Endothelial cell of umbilical vein (primary cell): ENCODE data around the gene SULF2. TPM values are rescaled to one million over a fixed set of nuclear protein-coding genes. Genes with fewer than 3 reads are reported as not detected.

Experiments
- BruUV-seq: library from RNA; stranded (reverse); fragments of 400-500 nt; replicated peaks from 2 replicates; lab custom pipeline; 2021; lab: Mats Ljungman, UMichigan
- CTCF ChIA-PET: fragments of 300-600, 350-600 bp; sonication (Branson Sonifier 250); formaldehyde crosslinking; loops from one replicate; lab custom pipeline; 2021; ENCODE audit warnings: antibody characterized with exemption, inconsistent platforms; lab: Charles Lee
- POLR2A ChIA-PET: fragments of 300-600, 350-600 bp; sonication (Branson Sonifier 250); formaldehyde crosslinking; loops from one replicate; lab custom pipeline; 2021; ENCODE audit warnings: antibody characterized with exemption, inconsistent platforms; lab: Charles Lee
- DNase-seq: peaks from one replicate; pipeline ENCODE4 v3.0.0-alpha.2; 2011; ENCODE audit warnings: low read depth, low spot score
- FAIRE-seq: peaks from 2 replicates; lab custom pipeline; 2011; peaks lifted over from hg19 to GRCh38; lab: Jason Lieb, UNC
- H2AFZ ChIP-seq: 2 replicates; pipeline ENCODE4 v1.6.0; 2012; ENCODE audit warnings: low read depth, low read length, control low read depth, inconsistent platforms
- H3K27ac ChIP-seq: 2 replicates; pipeline ENCODE4 v1.5.1; 2011; ENCODE audit warnings: low read depth, mild to moderate bottlenecking, control low read depth, low read length, moderate library complexity; ENCODE audit not compliant: insufficient read depth
- H3K27me3 ChIP-seq, 2 experiments: 2 replicates each; pipeline versions ENCODE4 v1.6.0 to v1.6.1; 2011; ENCODE audit warnings: low read length in 2 of 2, mixed read lengths in 1 of 2; ENCODE audit not compliant: control insufficient read depth in 2 of 2, insufficient read depth in 2 of 2
- H3K36me3 ChIP-seq, 2 experiments: 2 replicates in 1 of 2; 3 replicates in 1 of 2; pipeline ENCODE4 v1.5.1; 2011; ENCODE audit warnings: low read length in 2 of 2, mild to moderate bottlenecking in 1 of 2, moderate library complexity in 1 of 2; ENCODE audit not compliant: control insufficient read depth in 2 of 2, insufficient read depth in 2 of 2; ENCODE audit errors: extremely low read depth in 1 of 2
- H3K4me1 ChIP-seq: 3 replicates; pipeline ENCODE4 v1.5.1; 2011; ENCODE audit warnings: mild to moderate bottlenecking, low read length; ENCODE audit not compliant: control insufficient read depth, insufficient read depth; ENCODE audit errors: extremely low read depth
- H3K4me2 ChIP-seq: 2 replicates; pipeline ENCODE4 v1.6.1; 2011; ENCODE audit warnings: low read length, control low read depth, mixed read lengths; ENCODE audit not compliant: insufficient read depth
- H3K4me3 ChIP-seq, 3 experiments: fragments of 200-600 bp in 1 of 3; sonication (generic), shearing (Covaris generic) in 1 of 3; replicated peaks in 1 of 3; 2 replicates each; pipeline ENCODE4 v1.5.1; 2011 to 2016; ENCODE audit warnings: control low read depth in 3 of 3, low read length in 3 of 3, mild to moderate bottlenecking in 2 of 3, inconsistent platforms in 1 of 3, low read depth in 1 of 3, moderate library complexity in 1 of 3; ENCODE audit not compliant: insufficient read depth in 1 of 3
- H3K79me2 ChIP-seq: 2 replicates; pipeline ENCODE4 v1.6.0; 2012; ENCODE audit warnings: low read length, inconsistent platforms; ENCODE audit not compliant: control insufficient read depth, insufficient read depth
- H3K9ac ChIP-seq: replicated peaks from 2 replicates; pipeline ENCODE3; 2011; ENCODE audit warnings: low read length, control low read depth; ENCODE audit not compliant: insufficient read depth; ENCODE audit errors: extremely low read depth
- H3K9me1 ChIP-seq: replicated peaks from 3 replicates; pipeline ENCODE4 v1.6.0; 2011; ENCODE audit warnings: mild to moderate bottlenecking, low read length; ENCODE audit not compliant: control insufficient read depth, insufficient read depth; ENCODE audit errors: extremely low read depth
- H3K9me3 ChIP-seq: replicated peaks from 2 replicates; pipeline ENCODE4 v1.5.1; 2012; ENCODE audit warnings: low read length, inconsistent platforms; ENCODE audit not compliant: control insufficient read depth, insufficient read depth
- H4K20me1 ChIP-seq: replicated peaks from 2 replicates; pipeline ENCODE3; 2011; ENCODE audit warnings: mild to moderate bottlenecking, low read length; ENCODE audit not compliant: control insufficient read depth, insufficient read depth; ENCODE audit errors: extremely low read depth
- EZH2 ChIP-seq: IDR thresholded peaks from 2 replicates; pipeline ENCODE4 v1.6.1; 2012; ENCODE audit warnings: borderline replicate concordance, low read depth, mild to moderate bottlenecking, moderate library complexity, low read length, inconsistent platforms; ENCODE audit not compliant: severe bottlenecking
- GATA2 ChIP-seq: IDR thresholded peaks from 2 replicates; pipeline ENCODE4 v1.7.0; 2011; ENCODE audit warnings: low read depth, mild to moderate bottlenecking, moderate library complexity, mixed read lengths, low read length; ENCODE audit not compliant: insufficient read length, insufficient read depth
- JUN ChIP-seq: IDR thresholded peaks from 2 replicates; pipeline ENCODE4 v1.6.1; 2011; ENCODE audit warnings: borderline replicate concordance, low read depth; ENCODE audit not compliant: insufficient read length, insufficient read depth
- MAX ChIP-seq: IDR thresholded peaks from 2 replicates; pipeline ENCODE4 v1.6.1; 2011; ENCODE audit not compliant: insufficient read depth, insufficient read length
- POLR2A ChIP-seq: IDR thresholded peaks from 2 replicates; pipeline ENCODE4 v1.6.1; 2012; ENCODE audit warnings: low read depth, mild to moderate bottlenecking, control low read depth, low read length
- POLR2AphosphoS5 ChIP-seq: IDR thresholded peaks from 2 replicates; pipeline ENCODE4 v1.6.1; 2012; ENCODE audit warnings: low read depth, mild to moderate bottlenecking, control low read depth, low read length, moderate library complexity; ENCODE audit not compliant: insufficient read depth
- dilution Hi-C: fragments of 300-500 bp; cut with MboI; formaldehyde crosslinking; loops from one replicate; pipeline ENCODE4 v1.15.0; 2019; ENCODE audit warnings: low sequenced_read_pairs; ENCODE audit not compliant: extremely low pct_ligation_motif_present
- intact Hi-C: fragments of 100-400 bp; cut with micrococcal nuclease; formaldehyde crosslinking; loops from one replicate; pipeline ENCODE4 v1.10.0; 2022
- polyA plus RNA-seq, 4 experiments: library from polyadenylated mRNA; depleted of rRNA in 3 of 4; stranded (reverse) in 3 of 4; unstranded in 1 of 4; fragments of >200 nt; gene quantifications; 2 replicates each; pipeline versions ENCODE4 v1.2.1 to v1.2.3, GENCODE V29; 2011 to 2012; ENCODE audit warnings: missing spikeins in 1 of 4
- total RNA-seq: library from RNA; stranded (reverse); gene quantifications from 2 replicates; pipeline ENCODE4 v1.2.3, GENCODE V29; 2021
- TF ChIP-seq, protein P1 (sequence below), 2 donors: IDR thresholded peaks; 1 replicate in 1 of 2; 2 replicates in 1 of 2; pipeline ENCODE4 v1.5.1; 2011; ENCODE audit warnings: low read length in 2 of 2, mild to moderate bottlenecking in 2 of 2, moderate library complexity in 2 of 2, control low read depth in 1 of 2, inconsistent platforms in 1 of 2, low read depth in 1 of 2; ENCODE audit not compliant: insufficient read depth in 1 of 2; ENCODE audit errors: extremely low read depth in 1 of 2

SULF2 gene
- total and polyA plus RNA-seq, 2 donors (not counting 3 experiments of a cell fraction or from before 2014, with no cell fraction given), result 58.5 to 160 TPM

GRCh38 chr20:47645632-47646031 is 139.6 kb downstream of the SULF2 start:
- BruUV-seq, result no TSS peak
- Histone ChIP-seq H3K79me2 (no peaks in the 10 kb centered on the region), H2AFZ (no peak overlapping the region), H3K9me3 (no peaks in the 10 kb centered on the region), H3K4me3 (no peak overlapping the region), H3K27me3 (no peaks in the 10 kb centered on the region), H3K4me1 (peaks cover 16% of the 10 kb centered on the region), H3K36me3 (peaks cover 8 to 10% of the 10 kb centered on the region in 2 experiments), H3K27ac (no peak overlapping the region), H3K9me1 (no peaks in the 10 kb centered on the region), H3K9ac (no peak overlapping the region), H4K20me1 (no peaks in the 10 kb centered on the region), H3K4me2 (no peak overlapping the region)
- no peak for DNase-seq
- FAIRE-seq, result no peak
- ChIA-PET POLR2A (no interaction called here), CTCF (interaction anchor here (1.5 kb wide), 1 partner anchor 10 kb away, joined by 4 read pairs; no protein-coding TSS in a partner anchor)
- TF ChIP-seq POLR2AphosphoS5, result no peak
- TF ChIP-seq MAX, result no peak
- TF ChIP-seq, protein P1, sequence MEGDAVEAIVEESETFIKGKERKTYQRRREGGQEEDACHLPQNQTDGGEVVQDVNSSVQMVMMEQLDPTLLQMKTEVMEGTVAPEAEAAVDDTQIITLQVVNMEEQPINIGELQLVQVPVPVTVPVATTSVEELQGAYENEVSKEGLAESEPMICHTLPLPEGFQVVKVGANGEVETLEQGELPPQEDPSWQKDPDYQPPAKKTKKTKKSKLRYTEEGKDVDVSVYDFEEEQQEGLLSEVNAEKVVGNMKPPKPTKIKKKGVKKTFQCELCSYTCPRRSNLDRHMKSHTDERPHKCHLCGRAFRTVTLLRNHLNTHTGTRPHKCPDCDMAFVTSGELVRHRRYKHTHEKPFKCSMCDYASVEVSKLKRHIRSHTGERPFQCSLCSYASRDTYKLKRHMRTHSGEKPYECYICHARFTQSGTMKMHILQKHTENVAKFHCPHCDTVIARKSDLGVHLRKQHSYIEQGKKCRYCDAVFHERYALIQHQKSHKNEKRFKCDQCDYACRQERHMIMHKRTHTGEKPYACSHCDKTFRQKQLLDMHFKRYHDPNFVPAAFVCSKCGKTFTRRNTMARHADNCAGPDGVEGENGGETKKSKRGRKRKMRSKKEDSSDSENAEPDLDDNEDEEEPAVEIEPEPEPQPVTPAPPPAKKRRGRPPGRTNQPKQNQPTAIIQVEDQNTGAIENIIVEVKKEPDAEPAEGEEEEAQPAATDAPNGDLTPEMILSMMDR (IDR thresholded peaks at IDR 0.05; ENCODE audit: extremely low read depth in 1 of 2, insufficient read depth in 1 of 2, low read depth in 1 of 2, low read length in 2 of 2), result no peak
- no peak for TF ChIP-seq GATA2
- no peak for TF ChIP-seq JUN
- TF ChIP-seq EZH2, result no peak
- no peak for TF ChIP-seq POLR2A
- intact Hi-C loops, result no loop called here
- dilution Hi-C loops, result no loop called here
